Fibroblast of the aortic adventitia (primary cell): ENCODE data around the gene ARHGEF1. TPM values are rescaled to one million over a fixed set of nuclear protein-coding genes. Genes with fewer than 3 reads are reported as not detected.

Source experiments
- DNase-seq: peaks from one replicate; pipeline ENCODE4 v3.0.0-alpha.2; 2010; ENCODE audit warnings: low read depth
- H3K4me3 ChIP-seq: 2 replicates; pipeline ENCODE4 v1.5.1; 2011; ENCODE audit warnings: low read depth, mild to moderate bottlenecking, control low read depth, low read length, moderate library complexity
- CTCF ChIP-seq: IDR thresholded peaks from 2 replicates; pipeline ENCODE4 v1.5.1; 2011; ENCODE audit warnings: mild to moderate bottlenecking, low read length, control low read depth, inconsistent platforms; ENCODE audit not compliant: insufficient read depth
- total RNA-seq: library from RNA; depleted of rRNA; stranded (reverse); fragments of >200 nt; gene quantifications from 2 replicates; pipeline ENCODE4 v1.2.3, GENCODE V29; 2012; ENCODE audit warnings: low replicate concordance

The ARHGEF1 gene
- total RNA-seq: 26.8 and 57.6 TPM in 2 replicates

- DNase-seq: no peak
- TF ChIP-seq CTCF: no peak
- peak within 1 kb of the TSS; percentile 96 for H3K4me3 ChIP-seq
These were observed at the start of gene ARHGEF1 for GRCh38 chr19:41882568-41883462. TSS of gene ARHGEF1 (plus strand) at chr19:41883184. CDS start at chr19:41888083, 4,899 bp downstream.

GRCh38 chr19:41837981-41838708, 44.8 kb upstream of the ARHGEF1 start:
- DNase-seq: no peak
- H3K4me3 ChIP-seq: no peak overlapping the region
- TF ChIP-seq CTCF: no peak

GRCh38 chr19:41839211-41839610, 43.8 kb upstream of the ARHGEF1 start:
- no peak overlapping the region for H3K4me3 ChIP-seq
- DNase-seq: no peak
- no peak for TF ChIP-seq CTCF

GRCh38 chr19:41843371-41843770, 39.6 kb upstream of the ARHGEF1 start:
- DNase-seq: no peak
- no peak for TF ChIP-seq CTCF

GRCh38 chr19:41844601-41845000, 38.4 kb upstream of the ARHGEF1 start, which contains the start of gene LYPD4:
TSS of gene LYPD4 (minus strand) at chr19:41844683. CDS start at chr19:41839285, 5,398 bp downstream.
- DNase-seq: no peak
- TF ChIP-seq CTCF: no peak
- H3K4me3 ChIP-seq: no peak within 1 kb of the TSS

More at GRCh38 chr19:41843371-41843770, 39.6 kb upstream of the ARHGEF1 start:
- no peak overlapping the region for H3K4me3 ChIP-seq

- no peak for TF ChIP-seq CTCF
- no peak for DNase-seq
- H3K4me3 ChIP-seq: no peak within 1 kb of the TSS
These were observed 38.2 kb upstream of the ARHGEF1 start, which contains the start of gene DMRTC2 for GRCh38 chr19:41845001-41845050. TSS of gene DMRTC2 (plus strand) at chr19:41845042. CDS start at chr19:41847429, 2,387 bp downstream.
